PC-3 (cell line): ENCODE data around the gene DNAH10. TPM values are rescaled to one million over a fixed set of nuclear protein-coding genes. Genes with fewer than 3 reads are reported as not detected.

Source experiments
- ATAC-seq: fragments of 200-7000 bp; cut with Tn5 transposase; 2 replicates; pipeline ENCODE4 v1.9.1; 2020; ENCODE audit warnings: mild to moderate bottlenecking, moderate library complexity
- BruUV-seq: library from RNA; stranded (reverse); fragments of 400-500 nt; replicated peaks from 2 replicates; lab custom pipeline; 2021; lab: Mats Ljungman, UMichigan
- CTCF ChIA-PET: fragments of 300-600 bp; sonication (Branson Sonifier 250); formaldehyde crosslinking; loops from one replicate; lab custom pipeline; 2022; ENCODE audit warnings: antibody characterized with exemption; lab: Charles Lee
- POLR2A ChIA-PET: fragments of 300-600 bp; sonication (Branson Sonifier 250); formaldehyde crosslinking; loops from one replicate; lab custom pipeline; 2022; ENCODE audit warnings: antibody characterized with exemption; ENCODE audit not compliant: unreplicated experiment; lab: Charles Lee
- DNase-seq: peaks from one replicate; pipeline ENCODE4 v3.0.0-alpha.2; 2015
- H2AFZ ChIP-seq: fragments of 300-600 bp; sonication (generic); 2 replicates; pipeline ENCODE4 v1.6.0; 2016; ENCODE audit warnings: antibody characterized with exemption, low read length
- H3F3A ChIP-seq: fragments of 300-600 bp; sonication (generic); one replicate; pipeline ENCODE4 v1.6.0; 2017; ENCODE audit warnings: antibody characterized with exemption, low read length, control low read depth, mild to moderate bottlenecking; ENCODE audit not compliant: unreplicated experiment
- H3K27ac ChIP-seq: fragments of 300-600 bp; sonication (generic); 2 replicates; pipeline ENCODE4 v1.5.1; 2016; ENCODE audit warnings: mild to moderate bottlenecking, low read length
- H3K27me3 ChIP-seq: fragments of 300-600 bp; sonication (generic); 2 replicates; pipeline ENCODE4 v1.6.1; 2016; ENCODE audit warnings: low read length, mixed read lengths
- H3K36me3 ChIP-seq: fragments of 300-600 bp; sonication (generic); 2 replicates; pipeline ENCODE4 v1.6.1; 2016; ENCODE audit warnings: low read depth, mixed run types, low read length, mixed read lengths
- H3K4me1 ChIP-seq: fragments of 300-600 bp; sonication (generic); 2 replicates; pipeline ENCODE4 v1.5.1; 2016; ENCODE audit warnings: low read length; ENCODE audit not compliant: insufficient read depth
- H3K4me2 ChIP-seq: fragments of 300-600 bp; sonication (generic); 2 replicates; pipeline ENCODE4 v1.6.0; 2016; ENCODE audit warnings: low read length
- H3K4me3 ChIP-seq: fragments of 300-600 bp; sonication (generic); 2 replicates; pipeline ENCODE4 v1.5.1; 2016; ENCODE audit warnings: mild to moderate bottlenecking, low read length, mixed read lengths
- H3K79me2 ChIP-seq: fragments of 300-600 bp; sonication (generic); 2 replicates; pipeline ENCODE4 v1.6.1; 2017; ENCODE audit warnings: low read length, mixed read lengths
- H3K9ac ChIP-seq: fragments of 300-600 bp; sonication (generic); 2 replicates; pipeline ENCODE4 v1.6.0; 2016; ENCODE audit warnings: mild to moderate bottlenecking, low read length
- H3K9me2 ChIP-seq: fragments of 300-600 bp; sonication (generic); replicated peaks from 2 replicates; pipeline ENCODE4 v1.6.1; 2016; ENCODE audit warnings: mixed run types, low read length, mixed read lengths
- H3K9me3 ChIP-seq: fragments of 300-600 bp; sonication (generic); 2 replicates; pipeline ENCODE4 v1.6.1; 2016; ENCODE audit warnings: low read length, mixed read lengths
- H4K20me1 ChIP-seq: fragments of 300-600 bp; sonication (generic); 2 replicates; pipeline ENCODE4 v1.6.1; 2016; ENCODE audit warnings: low read length, mixed read lengths
- EZH2 ChIP-seq: fragments of 300-600 bp; sonication (generic); IDR thresholded peaks from one replicate; pipeline ENCODE4 v1.6.1; 2017; ENCODE audit warnings: antibody characterized with exemption, mild to moderate bottlenecking, low read length; ENCODE audit not compliant: unreplicated experiment
- EZH2phosphoT487 ChIP-seq: fragments of 300-600 bp; sonication (generic); IDR thresholded peaks from 2 replicates; pipeline ENCODE4 v1.6.1; 2018; ENCODE audit warnings: mild to moderate bottlenecking, antibody characterized with exemption, low read length, borderline replicate concordance
- intact Hi-C: fragments of 100-400 bp; cut with micrococcal nuclease; formaldehyde crosslinking; loops from 2 replicates; pipeline ENCODE4 v1.9.0; 2023
- total RNA-seq: library from RNA; depleted of rRNA; stranded (reverse); fragments of >200 nt; gene quantifications from 2 replicates; pipeline ENCODE4 v1.2.3, GENCODE V29; 2014
- TF ChIP-seq, protein P1 (sequence below): fragments of 300-600 bp; sonication (generic); conservative IDR thresholded peaks from 2 replicates; pipeline ENCODE4 v1.5.1; 2017; ENCODE audit warnings: antibody characterized with exemption, low read depth, mild to moderate bottlenecking, low read length

The DNAH10 gene
- total RNA-seq, 1 experiment from 2014 or later = 0.15 TPM

DNA sequence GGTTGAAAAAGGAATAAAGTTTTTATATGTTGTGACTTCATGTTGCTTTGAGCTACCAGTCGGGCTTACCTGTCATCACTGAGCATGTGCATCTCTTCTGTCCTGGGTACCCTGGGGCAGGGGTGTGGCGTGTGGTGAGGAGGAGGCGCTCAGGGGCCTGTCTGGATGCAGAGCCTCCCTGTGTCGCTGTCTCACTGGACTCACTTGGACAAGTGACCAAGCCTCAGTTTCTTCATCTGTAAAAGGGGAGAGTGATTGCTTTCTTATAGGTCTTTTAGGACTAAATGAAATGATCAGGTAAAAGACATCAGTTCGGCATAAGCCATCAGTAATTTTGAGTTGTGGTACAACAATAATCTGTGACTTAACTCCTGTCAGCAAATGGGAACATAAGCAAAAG is 27.8 kb upstream of the DNAH10 start:
- ATAC-seq (no peak), DNase-seq (no peak)
- peaks cover 20% of the 10 kb centered on the region for H3K36me3 ChIP-seq
- H3K27me3 ChIP-seq = no peaks in the 10 kb centered on the region
- H3K4me2 ChIP-seq = no peak overlapping the region
- intact Hi-C loops = no loop called here
- no peak overlapping the region for H2AFZ ChIP-seq
- CTCF ChIA-PET = no interaction called here
- H3K9me3 ChIP-seq = no peaks in the 10 kb centered on the region
- BruUV-seq = no TSS peak
- no peaks in the 10 kb centered on the region for H4K20me1 ChIP-seq
- no peak for TF ChIP-seq EZH2
- TF ChIP-seq, protein P1, sequence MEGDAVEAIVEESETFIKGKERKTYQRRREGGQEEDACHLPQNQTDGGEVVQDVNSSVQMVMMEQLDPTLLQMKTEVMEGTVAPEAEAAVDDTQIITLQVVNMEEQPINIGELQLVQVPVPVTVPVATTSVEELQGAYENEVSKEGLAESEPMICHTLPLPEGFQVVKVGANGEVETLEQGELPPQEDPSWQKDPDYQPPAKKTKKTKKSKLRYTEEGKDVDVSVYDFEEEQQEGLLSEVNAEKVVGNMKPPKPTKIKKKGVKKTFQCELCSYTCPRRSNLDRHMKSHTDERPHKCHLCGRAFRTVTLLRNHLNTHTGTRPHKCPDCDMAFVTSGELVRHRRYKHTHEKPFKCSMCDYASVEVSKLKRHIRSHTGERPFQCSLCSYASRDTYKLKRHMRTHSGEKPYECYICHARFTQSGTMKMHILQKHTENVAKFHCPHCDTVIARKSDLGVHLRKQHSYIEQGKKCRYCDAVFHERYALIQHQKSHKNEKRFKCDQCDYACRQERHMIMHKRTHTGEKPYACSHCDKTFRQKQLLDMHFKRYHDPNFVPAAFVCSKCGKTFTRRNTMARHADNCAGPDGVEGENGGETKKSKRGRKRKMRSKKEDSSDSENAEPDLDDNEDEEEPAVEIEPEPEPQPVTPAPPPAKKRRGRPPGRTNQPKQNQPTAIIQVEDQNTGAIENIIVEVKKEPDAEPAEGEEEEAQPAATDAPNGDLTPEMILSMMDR = no peak
- TF ChIP-seq EZH2phosphoT487 = no peak
- no peaks in the 10 kb centered on the region for H3F3A ChIP-seq
- H3K4me1 ChIP-seq = no peaks in the 10 kb centered on the region
- H3K27ac ChIP-seq = no peak overlapping the region
- H3K79me2 ChIP-seq = no peaks in the 10 kb centered on the region
- H3K9ac ChIP-seq = no peak overlapping the region
- H3K4me3 ChIP-seq = no peak overlapping the region
- POLR2A ChIA-PET = no interaction called here
- H3K9me2 ChIP-seq = no peaks in the 10 kb centered on the region

GRCh38 chr12:123741937-123742572 is 20.0 kb upstream of the DNAH10 start:
- H3K9me3 ChIP-seq = no peaks in the 10 kb centered on the region
- H3K4me1 ChIP-seq = no peaks in the 10 kb centered on the region
- BruUV-seq = no TSS peak
- no peak overlapping the region for H3K9ac ChIP-seq
- no peak overlapping the region for H3K4me2 ChIP-seq
- H3K36me3 ChIP-seq = peaks cover 30% of the 10 kb centered on the region
- H3K27ac ChIP-seq = no peak overlapping the region
- H4K20me1 ChIP-seq = no peaks in the 10 kb centered on the region
- H3K9me2 ChIP-seq = no peaks in the 10 kb centered on the region
- CTCF ChIA-PET = no interaction called here
- no peak overlapping the region for H2AFZ ChIP-seq
- intact Hi-C loops = no loop called here
- no peaks in the 10 kb centered on the region for H3K79me2 ChIP-seq
- TF ChIP-seq EZH2 = no peak
- TF ChIP-seq, protein P1 = no peak
- TF ChIP-seq EZH2phosphoT487 = no peak
- H3K27me3 ChIP-seq = no peaks in the 10 kb centered on the region
- POLR2A ChIA-PET = no interaction called here
- no peaks in the 10 kb centered on the region for H3F3A ChIP-seq
- ATAC-seq (no peak), DNase-seq (no peak)
- no peak overlapping the region for H3K4me3 ChIP-seq

DNA sequence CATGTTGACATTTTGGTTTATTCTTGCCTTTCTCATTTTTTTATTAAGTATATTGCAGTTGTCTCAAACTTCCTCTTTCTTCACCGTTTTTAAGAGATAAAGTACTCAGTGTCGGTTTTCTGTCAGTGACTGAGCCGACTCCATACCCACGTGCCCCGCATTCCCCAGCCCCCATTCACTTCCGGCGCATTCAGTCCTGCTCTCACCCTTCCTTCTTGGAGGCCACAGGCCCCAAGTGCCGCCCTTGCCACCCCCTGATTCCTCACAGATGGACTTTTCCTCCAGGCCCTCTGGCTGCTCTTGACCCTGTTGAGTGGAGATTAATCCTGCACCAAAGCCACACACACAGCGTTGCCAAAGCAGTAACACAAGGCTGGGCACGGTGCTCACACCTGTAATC is 19.1 kb upstream of the DNAH10 start:
- no peaks in the 10 kb centered on the region for H3K9me2 ChIP-seq
- TF ChIP-seq, protein P1 = no peak
- TF ChIP-seq EZH2phosphoT487 = no peak
- no peak for TF ChIP-seq EZH2

More for the DNA sequence above, 19.1 kb upstream of the DNAH10 start:
- no peak overlapping the region for H3K4me2 ChIP-seq
- H3F3A ChIP-seq = no peaks in the 10 kb centered on the region
- DNase-seq = no peak
- no peaks in the 10 kb centered on the region for H3K27me3 ChIP-seq
- no peak for ATAC-seq
- H2AFZ ChIP-seq = no peak overlapping the region
- CTCF ChIA-PET = no interaction called here
- no peaks in the 10 kb centered on the region for H3K79me2 ChIP-seq
- intact Hi-C loops = no loop called here
- no peaks in the 10 kb centered on the region for H3K9me3 ChIP-seq
- H3K4me3 ChIP-seq = no peak overlapping the region
- H4K20me1 ChIP-seq = no peaks in the 10 kb centered on the region
- H3K9ac ChIP-seq = no peak overlapping the region
- BruUV-seq = no TSS peak
- H3K27ac ChIP-seq = no peak overlapping the region
- H3K4me1 ChIP-seq = no peaks in the 10 kb centered on the region
- H3K36me3 ChIP-seq = peaks cover 23% of the 10 kb centered on the region
- POLR2A ChIA-PET = no interaction called here
